Activated naive CD8-positive, alpha-beta T cell treated with anti-CD3 and anti-CD28 coated beads, Interleukin-2, amount 50 U/mL, for 16 hours (primary cell): ENCODE measurements around the gene ENPP6.

ENCODE experiments used
- DNase-seq: peaks from one replicate; pipeline ENCODE4 v3.0.0-alpha.2; 2020; ENCODE audit warnings: low read depth, low spot score

The ENPP6 gene

GRCh38 chr4:184190711-184191110 lies 27.0 kb downstream of the ENPP6 start:
- no peak for DNase-seq

DNA sequence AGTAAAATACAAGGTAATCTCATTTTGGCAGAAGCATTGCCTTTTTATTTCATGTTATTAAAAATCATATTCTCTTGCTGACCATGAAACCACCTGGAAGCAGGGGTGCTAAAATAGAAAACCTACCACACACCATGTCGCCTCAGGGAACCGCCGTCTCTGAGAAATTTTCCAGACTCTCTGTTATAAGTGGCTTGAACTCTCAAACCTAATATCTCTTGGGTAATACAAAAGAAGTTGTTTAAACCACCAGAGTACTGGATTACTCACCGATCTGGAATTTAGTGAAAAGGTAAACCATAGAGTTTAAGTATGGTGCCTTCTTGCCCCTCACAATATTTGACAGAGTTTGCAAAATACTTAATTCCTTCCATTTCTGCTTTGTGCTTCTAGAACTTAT lies 27.7 kb downstream of the ENPP6 start:
- DNase-seq, result no peak

DNA sequence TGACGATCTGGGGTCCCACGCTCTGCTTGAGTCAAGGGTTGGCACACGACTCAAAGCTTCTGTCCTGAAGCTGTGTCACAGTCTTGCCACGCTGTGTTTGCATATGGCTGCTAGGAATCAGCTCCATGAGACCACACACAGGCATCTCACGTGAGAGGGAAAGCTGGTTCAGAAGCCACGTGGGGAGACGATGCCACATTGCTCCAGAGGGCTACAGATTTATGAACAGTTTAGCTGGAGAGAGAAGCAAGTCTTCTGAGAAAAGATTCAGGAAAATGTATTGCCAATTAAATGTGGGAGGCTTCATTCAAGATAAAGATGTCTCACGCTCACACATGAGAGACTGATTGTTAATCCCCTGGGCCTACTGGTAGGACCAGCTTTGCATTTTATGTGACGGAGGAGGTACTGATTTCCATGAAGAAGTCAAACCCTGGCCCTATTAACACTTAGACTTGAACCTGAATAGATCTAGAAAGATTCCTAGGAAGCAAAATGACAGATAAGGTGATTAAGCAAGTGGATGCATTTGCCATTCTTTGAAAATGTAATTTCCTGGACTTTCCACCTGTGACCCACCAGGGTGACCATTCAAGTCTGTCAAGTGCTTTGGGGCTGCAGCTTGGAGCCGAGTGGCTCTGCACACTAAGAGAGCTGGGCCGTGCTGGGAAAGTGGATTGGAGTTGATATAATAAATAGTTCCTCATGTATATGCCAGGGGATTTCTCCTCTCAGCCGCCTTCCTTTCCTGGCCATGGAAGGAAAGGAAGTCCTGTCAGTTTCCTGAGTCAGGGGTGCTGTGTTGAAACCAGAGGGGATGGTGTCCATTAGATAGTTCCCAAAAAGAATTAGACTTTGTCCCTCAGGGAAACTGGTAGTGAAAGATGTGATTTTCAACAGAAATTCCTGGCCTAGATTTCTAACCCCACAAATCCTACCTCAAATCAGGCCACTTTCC lies 29.0 kb downstream of the ENPP6 start:
- no peak for DNase-seq

DNA sequence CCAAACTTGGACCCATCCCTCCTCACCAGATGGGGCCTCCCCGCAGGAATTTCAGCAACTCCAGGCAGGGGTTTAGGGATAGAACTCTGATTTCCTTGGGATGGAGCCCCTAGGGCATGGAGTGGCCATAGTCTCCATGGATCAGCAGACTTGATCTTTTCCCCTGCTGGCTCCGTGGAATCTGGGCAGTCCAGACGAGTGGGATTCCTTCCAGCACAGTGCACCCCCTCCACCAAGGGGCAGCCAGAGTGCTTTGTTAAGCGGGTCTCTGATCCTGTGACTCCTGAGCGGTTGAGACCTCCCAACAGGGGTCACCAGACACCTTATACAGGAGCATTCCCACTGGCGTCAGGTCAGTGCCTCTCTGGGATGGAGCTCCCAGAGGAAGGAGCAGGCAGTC lies 40.4 kb downstream of the ENPP6 start:
- DNase-seq, result no peak

DNA sequence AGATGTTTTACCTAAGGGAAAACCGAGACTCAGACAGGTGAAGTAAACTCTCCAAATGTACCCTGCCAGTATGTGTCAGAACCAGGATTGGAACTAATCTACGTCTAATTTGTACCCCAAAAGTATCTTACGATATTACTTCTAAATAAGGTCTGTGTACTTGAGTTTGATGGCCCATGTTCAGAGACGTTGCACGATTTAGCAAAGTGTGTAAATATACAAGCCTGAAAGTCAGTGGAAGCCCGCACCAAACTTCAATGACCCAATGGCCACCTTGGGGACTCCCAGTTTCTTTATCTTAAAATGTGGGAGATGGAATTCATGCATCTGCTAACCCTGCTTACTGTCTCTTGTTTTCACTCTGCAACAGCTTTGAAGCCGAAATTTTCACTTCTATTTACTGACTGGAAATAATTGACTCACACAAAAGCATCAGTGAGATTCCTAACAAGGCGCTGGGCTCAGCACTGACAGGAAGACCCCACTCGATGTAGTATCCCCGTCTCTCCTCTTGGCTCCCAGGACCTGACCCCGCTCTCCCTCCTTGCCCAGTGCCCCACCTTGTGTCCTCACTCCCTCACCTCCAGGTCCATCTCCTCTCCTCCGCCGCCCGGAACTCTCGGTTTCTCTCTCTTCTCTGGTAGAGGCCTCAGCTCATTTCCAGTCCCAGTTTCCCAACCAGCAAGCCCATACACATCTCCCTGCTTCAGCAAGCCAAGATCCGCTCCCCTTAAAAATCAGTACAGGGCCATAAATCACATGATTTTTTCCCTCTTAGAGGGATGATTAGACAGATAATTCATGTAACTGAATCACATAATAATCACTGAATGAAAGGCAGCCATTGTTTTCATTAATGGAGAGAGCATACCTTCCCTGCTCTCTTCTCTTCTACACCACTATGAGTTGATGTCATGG lies 42.8 kb downstream of the ENPP6 start:
- DNase-seq, result no peak

GRCh38 chr4:184171011-184171410 lies 46.7 kb downstream of the ENPP6 start:
- DNase-seq, result no peak

GRCh38 chr4:184169225-184169867 lies 48.3 kb downstream of the ENPP6 start:
- no peak for DNase-seq

DNA sequence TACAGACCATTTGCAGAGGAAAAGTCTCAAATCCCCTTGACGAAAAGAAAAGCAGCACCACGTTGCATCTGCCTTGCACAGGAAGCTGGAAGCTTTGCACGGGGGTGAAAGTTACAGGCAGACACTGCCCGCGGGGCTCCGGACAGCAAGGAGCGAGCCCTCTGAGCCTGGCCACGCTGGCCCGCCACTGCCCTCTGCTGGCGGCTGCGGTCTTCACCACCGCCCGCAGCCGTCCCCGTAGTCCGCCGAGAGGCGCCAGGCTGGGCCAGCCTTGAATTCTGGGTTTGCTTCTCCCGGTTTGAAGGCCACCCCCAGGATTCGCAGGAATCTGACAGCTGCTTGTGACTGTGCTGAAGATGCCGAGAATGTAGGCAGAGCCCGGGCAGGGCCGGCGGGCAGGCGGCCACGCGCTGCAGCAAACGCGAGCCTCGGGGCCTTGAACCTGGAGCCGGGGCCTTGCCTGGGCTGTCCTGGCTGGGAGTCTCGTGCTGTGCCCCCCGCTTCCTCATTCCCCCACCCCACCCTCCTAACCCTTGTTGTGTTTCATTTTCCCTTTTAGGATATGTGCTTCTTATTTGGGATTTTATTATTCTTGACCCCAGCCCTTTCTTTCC lies 49.2 kb downstream of the ENPP6 start:
- peak; percentile 9 for DNase-seq

GRCh38 chr4:184167576-184167975 lies 50.1 kb downstream of the ENPP6 start:
- no peak for DNase-seq

GRCh38 chr4:184166736-184167135 lies 50.9 kb downstream of the ENPP6 start:
- no peak for DNase-seq

DNA sequence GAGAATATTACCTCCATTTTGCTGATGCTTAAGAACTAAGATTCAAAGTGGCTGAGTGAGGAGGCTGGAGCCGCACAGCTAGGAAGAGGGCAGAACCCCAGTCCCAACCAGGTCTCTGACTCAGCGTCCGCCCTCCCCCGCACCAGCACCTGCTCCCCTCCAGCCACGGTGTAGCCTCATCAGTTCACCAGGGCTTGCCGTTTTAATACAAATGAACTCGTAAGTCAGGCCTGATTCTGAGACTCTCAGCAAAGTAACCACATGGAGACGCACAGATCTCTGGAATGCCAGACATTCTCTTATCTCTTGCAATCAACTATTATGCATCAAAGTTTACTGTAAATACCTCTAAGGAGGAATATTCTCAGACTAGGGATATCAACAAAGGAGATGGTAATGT lies 52.4 kb downstream of the ENPP6 start:
- no peak for DNase-seq

DNA sequence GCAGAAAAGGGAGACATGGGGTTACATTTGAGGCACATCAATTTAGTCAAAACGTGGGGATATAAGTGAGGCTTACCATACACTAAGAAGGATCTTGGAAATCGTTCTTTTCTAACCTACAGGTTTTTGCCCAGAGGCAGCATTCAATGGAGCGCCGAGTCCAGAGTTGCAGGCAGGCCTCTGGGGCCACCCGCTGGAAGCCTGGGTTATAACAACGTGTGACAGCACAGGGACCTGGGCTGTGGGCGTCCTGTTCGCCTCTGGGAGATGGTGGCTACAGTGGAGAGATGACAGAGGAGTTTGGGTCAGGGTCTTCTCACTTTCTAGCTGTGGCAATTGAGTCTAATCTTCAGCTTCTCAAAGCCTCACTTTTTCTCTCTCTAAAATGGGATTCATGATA lies 53.9 kb downstream of the ENPP6 start:
- no peak for DNase-seq

- DNase-seq, result no peak
These were observed 55.1 kb downstream of the ENPP6 start for GRCh38 chr4:184162596-184162995.

GRCh38 chr4:184157322-184157721 lies 60.4 kb downstream of the ENPP6 start:
- no peak for DNase-seq

DNA sequence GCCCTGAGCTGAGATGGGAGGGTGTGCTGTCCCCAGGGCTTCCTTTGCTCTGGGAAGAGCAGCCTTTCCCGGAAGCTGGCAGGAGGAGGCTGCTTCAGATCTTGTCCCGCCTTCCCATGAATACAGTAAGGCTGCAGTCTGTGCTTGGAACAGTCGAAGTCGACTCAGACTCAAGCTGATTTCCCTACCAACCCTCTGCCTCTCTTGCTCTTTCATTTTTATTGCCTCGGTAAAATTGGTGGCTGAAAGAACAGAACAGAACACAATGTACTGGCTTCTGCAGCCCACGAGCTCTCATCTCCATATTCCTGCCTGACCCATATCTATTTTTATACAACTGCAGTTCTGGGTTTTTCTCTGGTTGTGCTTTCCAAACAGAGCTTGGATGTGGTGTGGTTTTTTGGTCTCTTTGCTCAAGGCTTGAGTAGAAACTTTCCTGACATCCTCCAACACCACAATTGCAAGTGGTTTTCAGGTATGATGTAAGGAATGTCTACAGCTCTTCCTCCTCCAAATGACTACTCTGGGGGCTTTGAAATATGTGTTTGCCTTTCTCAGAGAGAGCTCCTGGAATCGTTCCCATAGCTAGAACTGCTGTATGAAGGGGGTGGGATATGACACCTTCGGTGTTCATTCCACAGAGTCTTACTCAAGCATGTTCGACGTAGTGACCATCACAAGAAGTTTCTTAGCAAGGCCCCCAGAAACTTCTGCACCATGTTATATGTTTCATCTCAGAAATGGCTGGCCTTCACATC lies 61.3 kb downstream of the ENPP6 start:
- no peak for DNase-seq

- no peak for DNase-seq
These were observed 63.5 kb downstream of the ENPP6 start for GRCh38 chr4:184154199-184154598.

DNA sequence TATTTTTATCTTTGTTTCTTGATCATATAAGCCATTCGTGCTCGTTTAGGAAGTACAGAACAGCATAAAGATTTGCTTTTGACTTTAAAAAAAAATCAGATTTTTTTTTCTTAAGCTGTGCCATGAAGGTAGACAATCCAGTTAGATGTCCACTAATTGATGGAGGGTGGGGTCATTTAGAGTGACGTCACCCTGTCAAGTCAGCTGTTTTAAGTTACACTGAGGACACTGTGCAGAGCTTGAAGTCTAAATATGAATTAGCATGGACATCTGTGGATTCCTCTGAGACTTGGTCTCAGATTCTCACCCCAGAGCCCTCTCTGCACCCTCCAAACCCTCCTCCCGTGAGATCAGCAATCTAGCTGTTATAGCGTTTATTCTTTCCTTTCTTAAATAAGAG lies 63.9 kb downstream of the ENPP6 start:
- no peak for DNase-seq

DNA sequence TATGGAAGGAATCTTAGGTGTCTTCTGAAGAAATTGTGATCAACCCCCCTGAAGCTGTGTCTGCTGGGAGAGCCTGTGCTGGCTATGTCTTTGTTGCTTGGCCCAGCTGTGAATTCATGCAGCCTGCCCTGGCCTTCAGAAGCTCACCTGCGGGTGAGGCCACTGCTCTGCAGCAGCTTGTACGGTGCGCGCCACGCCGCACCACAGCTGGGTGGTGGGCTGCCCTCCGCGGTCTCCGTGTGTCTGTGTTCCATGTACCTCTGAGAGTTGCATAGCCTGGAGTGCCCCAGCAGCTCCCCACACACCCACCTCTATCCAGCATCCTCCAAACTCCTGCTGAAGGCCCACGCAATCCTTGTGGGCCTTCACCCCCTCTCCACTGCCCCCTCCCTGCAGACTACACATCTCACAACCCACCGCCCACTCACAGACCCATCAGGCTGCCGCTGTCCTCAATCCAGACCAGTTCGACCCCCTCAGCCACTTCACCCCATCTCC lies 65.6 kb downstream of the ENPP6 start:
- no peak for DNase-seq

DNA sequence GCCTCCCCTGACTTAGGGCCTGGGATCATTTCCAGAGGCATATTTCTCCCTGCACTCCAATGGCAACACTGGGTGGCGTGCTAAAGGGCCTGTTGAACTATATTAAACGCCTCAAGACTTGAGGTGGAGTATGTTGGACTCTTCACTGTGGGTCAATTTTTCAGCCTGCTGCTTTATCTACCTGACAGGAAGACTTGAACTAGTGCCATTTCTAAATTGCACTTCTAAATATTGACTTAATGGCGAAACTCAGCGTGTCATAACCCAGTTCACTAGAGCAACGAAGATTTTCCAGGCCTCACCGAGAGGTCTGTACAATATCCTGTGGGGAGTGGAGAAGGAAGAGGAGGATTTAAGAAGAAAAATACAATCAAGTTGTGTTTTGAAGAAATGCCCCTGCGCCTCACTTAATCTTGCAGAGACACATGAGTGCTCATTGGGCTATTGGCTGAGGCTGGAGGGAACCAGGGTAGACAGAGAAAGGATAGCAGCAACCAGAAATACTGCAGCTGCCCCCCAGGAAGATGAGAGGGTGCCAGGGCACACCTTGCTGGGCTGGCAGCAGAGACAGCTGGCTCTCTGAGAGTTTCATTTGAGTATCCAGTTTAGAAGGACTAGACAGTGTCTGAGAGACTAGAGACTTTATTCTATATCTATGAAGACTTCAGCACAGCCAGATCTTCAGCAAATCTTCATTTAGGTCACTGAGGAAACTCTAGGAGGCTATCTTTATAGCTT lies 67.4 kb downstream of the ENPP6 start:
- DNase-seq, result no peak
